ENCODE data around the gene ZSWIM3. TPM values are rescaled to one million over a fixed set of nuclear protein-coding genes. Genes with fewer than 3 reads are reported as not detected.

Gene ZSWIM3
- total and polyA plus RNA-seq, 2 of the 13 experiments (the other 11 are each of a cell fraction or from before 2014, with no cell fraction given), result 5.2 to 5.8 TPM

GRCh38 chr20:45857114-45857881 is at the start of gene ZSWIM3, which contains the start of gene ACOT8 (continued):
- no peak for TF ChIP-seq NFIB (CRISPR knock-in tag; IDR thresholded peaks at IDR 0.05; ENCODE audit: borderline replicate concordance)
- no peak; the same call in none of the 2 replicates for TF ChIP-seq SP140L (CRISPR knock-in tag; IDR thresholded peaks at IDR 0.05; ENCODE audit: borderline replicate concordance)
- TF ChIP-seq NR2F6 (IDR thresholded peaks at IDR 0.05), result peak; percentile 93
- TF ChIP-seq NR2F6 (CRISPR knock-in tag; IDR thresholded peaks at IDR 0.05), result peak; percentile 83
- peak; percentile 65; the same call in 1 of the 2 replicates for TF ChIP-seq HES4 (CRISPR knock-in tag; IDR thresholded peaks at IDR 0.05; ENCODE audit: borderline replicate concordance)
- peak; percentile 93 for TF ChIP-seq TBX2 (CRISPR knock-in tag; IDR thresholded peaks at IDR 0.05; ENCODE audit: borderline replicate concordance)
- peak; percentile 72; the same call in 1 of the 2 replicates for TF ChIP-seq ZNF280D (CRISPR knock-in tag; IDR thresholded peaks at IDR 0.05)
- TF ChIP-seq SNAPC5 (CRISPR knock-in tag; IDR thresholded peaks at IDR 0.05; ENCODE audit: borderline replicate concordance), result no peak; the same call in 1 of the 2 replicates
- TF ChIP-seq NBN (conservative IDR thresholded peaks at IDR 0.05), result no peak
- TF ChIP-seq ZNF674 (CRISPR knock-in tag; IDR thresholded peaks at IDR 0.05; ENCODE audit: low read depth), result no peak; the same call in 1 of the 2 replicates
- TF ChIP-seq SRSF4 (IDR thresholded peaks at IDR 0.05; ENCODE audit: low read depth, low read length, poor library complexity, severe bottlenecking), result no peak
- TF ChIP-seq FOXO1 (CRISPR knock-in tag; IDR thresholded peaks at IDR 0.05), result peak; percentile 47
- no peak for TF ChIP-seq ATRX (CRISPR knock-in tag; IDR thresholded peaks at IDR 0.05; ENCODE audit: borderline replicate concordance)
- TF ChIP-seq ZNF772 (CRISPR knock-in tag; IDR thresholded peaks at IDR 0.05), result peak; percentile 57; the same call in 1 of the 2 replicates
- TF ChIP-seq SP2 (CRISPR knock-in tag; IDR thresholded peaks at IDR 0.05), result peak; percentile 100
- 0 out of 2 replicates have a peak, but pooled peaks have one; percentile 59 for TF ChIP-seq GPN1 (CRISPR knock-in tag; IDR thresholded peaks at IDR 0.05; ENCODE audit: borderline replicate concordance)
- TF ChIP-seq IRF1 (CRISPR knock-in tag; IDR thresholded peaks at IDR 0.05; ENCODE audit: low read depth), result no peak
- no peak for TF ChIP-seq ZNF615 (CRISPR knock-in tag; IDR thresholded peaks at IDR 0.05; ENCODE audit: borderline replicate concordance)
- TF ChIP-seq ZNF547 (CRISPR knock-in tag; IDR thresholded peaks at IDR 0.05), result peak; percentile 89
- TF ChIP-seq KDM4B (CRISPR knock-in tag; IDR thresholded peaks at IDR 0.05), result 0 out of 2 replicates have a peak, but pooled peaks have one; percentile 8
- peak; percentile 27 for TF ChIP-seq HIVEP1 (CRISPR knock-in tag; IDR thresholded peaks at IDR 0.05)
- TF ChIP-seq STAG1 (CRISPR knock-in tag; IDR thresholded peaks at IDR 0.05), result peak; percentile 24; the same call in 1 of the 2 replicates
- TF ChIP-seq PPARG (CRISPR knock-in tag; conservative IDR thresholded peaks at IDR 0.05), result peak; percentile 58
- no peak for TF ChIP-seq ZNF577 (CRISPR knock-in tag; IDR thresholded peaks at IDR 0.05; ENCODE audit: borderline replicate concordance, low read depth)
- peak; percentile 98 for TF ChIP-seq ZNF501 (CRISPR knock-in tag; IDR thresholded peaks at IDR 0.05)
- no peak for TF ChIP-seq HNRNPUL1 (IDR thresholded peaks at IDR 0.05; ENCODE audit: low read depth, low read length)
- peak; percentile 59; the same call in 1 of the 2 replicates for TF ChIP-seq ZNF329 (CRISPR knock-in tag; IDR thresholded peaks at IDR 0.05; ENCODE audit: low read depth)
- peak; percentile 24; the same call in 1 of the 2 replicates for TF ChIP-seq ZNF3 (CRISPR knock-in tag; IDR thresholded peaks at IDR 0.05)

Data from HepG2 (cell line).